ENCODE data around the gene STX18. TPM values are rescaled to one million over a fixed set of nuclear protein-coding genes. Genes with fewer than 3 reads are reported as not detected.

Gene STX18
- total and polyA plus RNA-seq, 10 of the 15 experiments (the other 5 are each of a cell fraction or from before 2014, with no cell fraction given) = 8.2 to 46.6 (median 31.1) TPM

GRCh38 chr4:4402966-4403365 is 138.9 kb downstream of the STX18 start:
- BruUV-seq (replicated peaks) = no TSS peak
- no peak overlapping the region for H3K9ac ChIP-seq (ENCODE audit: control insufficient read depth, insufficient read depth, low read length)
- WGBS (ENCODE audit: insufficient coverage, insufficient replicate concordance, low lambda C conversion rate, missing lambda C conversion rate) = 42% methylated on average over 13 of the region's 13 CpGs

GRCh38 chr4:4401036-4401435 is 140.8 kb downstream of the STX18 start:
- TF ChIP-seq MYC (IDR thresholded peaks at IDR 0.05; ENCODE audit: insufficient read depth, insufficient read length, insufficient replicate concordance, low read length, severe bottlenecking) (no peak), PAX8 (IDR thresholded peaks at IDR 0.05) (no peak), RAD21 (IDR thresholded peaks at IDR 0.05; ENCODE audit: insufficient read depth, low read depth, low read length) (no peak), PML (IDR thresholded peaks at IDR 0.05; ENCODE audit: low read length) (no peak), FOS (IDR thresholded peaks at IDR 0.05; ENCODE audit: borderline replicate concordance, extremely low read depth, insufficient read length) (no peak), NFYB (IDR thresholded peaks at IDR 0.05; ENCODE audit: insufficient read depth, low read depth, low read length) (no peak), IRF3 (IDR thresholded peaks at IDR 0.05) (no peak), TAF1 (IDR thresholded peaks at IDR 0.05; ENCODE audit: borderline replicate concordance, low read depth, low read length) (no peak), ZNF384 (IDR thresholded peaks at IDR 0.05; ENCODE audit: borderline replicate concordance, low read depth, low read length) (no peak), YY1 (IDR thresholded peaks at IDR 0.05; ENCODE audit: low read depth, low read length) (no peak), SRF (IDR thresholded peaks at IDR 0.05; ENCODE audit: low read depth in 2 of 2, low read length in 2 of 2) (no peak), CEBPB (IDR thresholded peaks at IDR 0.05; ENCODE audit: borderline replicate concordance in 1 of 2, low read depth in 2 of 2, low read length in 2 of 2) (no peak)
- in situ Hi-C loops (cut with MboI) = no loop called here
- RAD21 ChIA-PET (ENCODE audit: unreplicated experiment) = no interaction called here

More at GRCh38 chr4:4402966-4403365, 138.9 kb downstream of the STX18 start:
- no peaks in the 10 kb centered on the region for H3K27me3 ChIP-seq (replicated peaks in 1 of 2; ENCODE audit: control insufficient read depth in 2 of 2, insufficient read depth in 2 of 2, low read length in 1 of 2)
- H3K4me2 ChIP-seq (ENCODE audit: control insufficient read depth, insufficient read depth) = no peak overlapping the region
- FAIRE-seq = no peak
- no peak overlapping the region for H2AFZ ChIP-seq (ENCODE audit: control insufficient read depth, low read depth, low read length)
- no peak for DNase-seq (ENCODE audit: low read depth, low spot score)
- ChIA-PET RAD21 (ENCODE audit: unreplicated experiment) (no interaction called here), SMC1A (ENCODE audit: uncharacterized antibody, unreplicated experiment) (no interaction called here), POLR2A (no interaction called here), CTCF (no interaction called here)
- H3K4me1 ChIP-seq (ENCODE audit: control insufficient read depth, insufficient read depth, low read length) = no peaks in the 10 kb centered on the region
- no peak overlapping the region for H3K27ac ChIP-seq (ENCODE audit: control insufficient read depth, insufficient read depth)
- no peaks in the 10 kb centered on the region for H4K20me1 ChIP-seq (ENCODE audit: control insufficient read depth, insufficient read depth)
- intact Hi-C loops (cut with micrococcal nuclease; ENCODE audit: unreplicated experiment) (no loop called here), in situ Hi-C loops (cut with MboI) (no loop called here)
- H3K79me2 ChIP-seq (ENCODE audit: control insufficient read depth, insufficient read depth, low read length) = no peaks in the 10 kb centered on the region
- TF ChIP-seq MYB (IDR thresholded peaks at IDR 0.05; ENCODE audit: borderline replicate concordance, low read depth, low read length) = no peak
- no peak for ATAC-seq
- H3K4me3 ChIP-seq = no peak overlapping the region
- H3K9me3 ChIP-seq (replicated peaks; ENCODE audit: control insufficient read depth, insufficient read depth, low read length) = no peaks in the 10 kb centered on the region
- H3K36me3 ChIP-seq (ENCODE audit: control insufficient read depth in 2 of 2, insufficient read depth in 2 of 2, low read length in 1 of 2) = no peaks in the 10 kb centered on the region

More at GRCh38 chr4:4401036-4401435, 140.8 kb downstream of the STX18 start:
- CTCF ChIA-PET = no interaction called here
- Histone ChIP-seq H3K4me1 (ENCODE audit: control insufficient read depth, insufficient read depth, low read length) (no peaks in the 10 kb centered on the region), H3K9ac (ENCODE audit: control insufficient read depth, insufficient read depth, low read length) (no peak overlapping the region), H3K27me3 (replicated peaks in 1 of 2; ENCODE audit: control insufficient read depth in 2 of 2, insufficient read depth in 2 of 2, low read length in 1 of 2) (no peaks in the 10 kb centered on the region), H3K9me3 (replicated peaks; ENCODE audit: control insufficient read depth, insufficient read depth, low read length) (no peaks in the 10 kb centered on the region), H3K4me3 (no peak overlapping the region), H3K36me3 (ENCODE audit: control insufficient read depth in 2 of 2, insufficient read depth in 2 of 2, low read length in 1 of 2) (no peaks in the 10 kb centered on the region), H3K27ac (ENCODE audit: control insufficient read depth, insufficient read depth) (no peak overlapping the region), H3K4me2 (ENCODE audit: control insufficient read depth, insufficient read depth) (no peak overlapping the region), H2AFZ (ENCODE audit: control insufficient read depth, low read depth, low read length) (no peak overlapping the region), H3K79me2 (ENCODE audit: control insufficient read depth, insufficient read depth, low read length) (no peaks in the 10 kb centered on the region), H4K20me1 (ENCODE audit: control insufficient read depth, insufficient read depth) (no peaks in the 10 kb centered on the region)
- SMC1A ChIA-PET (ENCODE audit: uncharacterized antibody, unreplicated experiment) = no interaction called here
- POLR2A ChIA-PET = no interaction called here
- no peak for ATAC-seq
- intact Hi-C loops (cut with micrococcal nuclease; ENCODE audit: unreplicated experiment) = no loop called here
- no peak for DNase-seq (ENCODE audit: low read depth, low spot score)
- FAIRE-seq = no peak
- BruUV-seq (replicated peaks) = no TSS peak
- 45% methylated on average over 7 of the region's 7 CpGs for WGBS (ENCODE audit: insufficient coverage, insufficient replicate concordance, low lambda C conversion rate, missing lambda C conversion rate)
